Measurements from ENCODE around the gene KRTAP4-2. TPM values are rescaled to one million over a fixed set of nuclear protein-coding genes. Genes with fewer than 3 reads are reported as not detected.

The KRTAP4-2 gene
- total and polyA plus RNA-seq, 10 of the 15 experiments (the other 5 are each of a cell fraction or from before 2014, with no cell fraction given), result not detected

DNA sequence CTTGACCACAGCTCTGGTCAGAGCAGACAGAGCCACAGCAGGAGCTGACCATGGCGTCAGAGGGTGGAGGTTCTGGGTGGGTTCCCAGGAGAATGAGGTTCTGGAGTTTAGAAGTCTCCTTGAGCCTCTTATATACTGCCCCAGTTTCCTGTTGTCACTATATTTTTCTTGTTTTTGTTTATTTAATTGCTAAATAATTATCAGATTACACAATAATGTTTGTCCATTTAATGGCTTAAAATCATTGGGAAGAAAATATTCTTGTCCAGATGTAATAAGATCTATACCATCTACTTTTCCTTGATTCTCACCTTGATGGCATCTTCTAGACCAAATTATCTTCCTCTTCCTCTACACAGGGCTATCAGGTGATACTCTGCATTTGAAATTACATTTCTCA lies 9.9 kb downstream of the KRTAP4-2 start, which contains the start of gene KRTAP4-3:
KRTAP4-3 (minus strand) TSS at position 101 of the 400 bp plus-strand sequence; CDS start at position 52, 49 bp downstream.
- ATAC-seq, result no peak
- no peak for FAIRE-seq
- 0% methylated on average over 1 of the region's 1 CpG for WGBS (ENCODE audit: insufficient coverage, insufficient replicate concordance, low lambda C conversion rate, missing lambda C conversion rate)
- no peak within 1 kb of the TSS for H3K4me3 ChIP-seq
- RAD21 ChIA-PET (ENCODE audit: unreplicated experiment), result no interaction called here
- no peak for DNase-seq (ENCODE audit: low read depth, low spot score)
- H4K20me1 ChIP-seq (ENCODE audit: control insufficient read depth, insufficient read depth), result no peaks in the 10 kb centered on the region
- no peaks in the 10 kb centered on the region for H3K36me3 ChIP-seq (ENCODE audit: control insufficient read depth in 2 of 2, insufficient read depth in 2 of 2, low read length in 1 of 2)
- in situ Hi-C loops (cut with MboI) (no loop called here), intact Hi-C loops (cut with micrococcal nuclease; ENCODE audit: unreplicated experiment) (no loop called here)
- no peak within 1 kb of the TSS for H2AFZ ChIP-seq (ENCODE audit: control insufficient read depth, low read depth, low read length)
- H3K9ac ChIP-seq (ENCODE audit: control insufficient read depth, insufficient read depth, low read length), result no peak within 1 kb of the TSS
- H3K4me1 ChIP-seq (ENCODE audit: control insufficient read depth, insufficient read depth, low read length), result no peaks in the 10 kb centered on the region
- H3K4me2 ChIP-seq (ENCODE audit: control insufficient read depth, insufficient read depth), result no peak within 1 kb of the TSS
- no peak for TF ChIP-seq FOXM1 (IDR thresholded peaks at IDR 0.05; ENCODE audit: low read depth, low read length)
- TF ChIP-seq MAX (IDR thresholded peaks at IDR 0.05; ENCODE audit: low read depth, low read length), result no peak
- no peak for TF ChIP-seq GATAD2B (conservative IDR thresholded peaks at IDR 0.05; ENCODE audit: low read depth)
- no peak for TF ChIP-seq GABPA (IDR thresholded peaks at IDR 0.05; ENCODE audit: low read depth)
- no peak for TF ChIP-seq EP300 (IDR thresholded peaks at IDR 0.05; ENCODE audit: borderline replicate concordance in 1 of 2, control insufficient read depth in 1 of 2, low read depth in 2 of 2, low read length in 2 of 2)
- SMC1A ChIA-PET (ENCODE audit: uncharacterized antibody, unreplicated experiment), result no interaction called here
- no peaks in the 10 kb centered on the region for H3K79me2 ChIP-seq (ENCODE audit: control insufficient read depth, insufficient read depth, low read length)
- H3K27ac ChIP-seq (ENCODE audit: control insufficient read depth, insufficient read depth), result no peak within 1 kb of the TSS
- POLR2A ChIA-PET, result no interaction called here
- no peaks in the 10 kb centered on the region; a peak in 1 of 4 replicates for H3K27me3 ChIP-seq (replicated peaks in 1 of 2; ENCODE audit: control insufficient read depth in 2 of 2, insufficient read depth in 2 of 2, low read length in 1 of 2)
- BruUV-seq (replicated peaks), result no TSS peak
- no peaks in the 10 kb centered on the region for H3K9me3 ChIP-seq (replicated peaks; ENCODE audit: control insufficient read depth, insufficient read depth, low read length)
- CTCF ChIA-PET, result no interaction called here

DNA sequence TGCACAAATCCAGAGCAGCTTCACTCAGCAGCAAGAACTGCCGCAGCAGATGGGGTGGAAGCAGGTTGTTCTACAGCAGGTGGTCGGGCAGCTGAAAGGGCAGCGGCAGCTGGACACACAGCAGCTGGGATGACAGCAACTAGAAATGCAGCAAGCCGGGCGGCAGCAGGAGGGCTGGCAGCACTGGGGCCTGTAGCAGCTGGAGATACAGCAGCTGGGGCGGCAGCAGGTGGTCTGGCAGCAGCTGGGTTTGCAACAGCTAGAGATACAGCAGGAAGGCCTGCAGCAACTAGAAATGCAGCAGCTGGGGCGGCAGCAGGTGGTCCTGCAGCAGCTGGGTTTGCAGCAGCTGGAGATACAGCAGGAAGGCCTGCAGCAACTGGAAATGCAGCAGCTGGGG lies 10.5 kb downstream of the KRTAP4-2 start:
- intact Hi-C loops (cut with micrococcal nuclease; ENCODE audit: unreplicated experiment) (no loop called here), in situ Hi-C loops (cut with MboI) (no loop called here)
- ChIA-PET CTCF (no interaction called here), POLR2A (no interaction called here), SMC1A (ENCODE audit: uncharacterized antibody, unreplicated experiment) (no interaction called here), RAD21 (ENCODE audit: unreplicated experiment) (no interaction called here)
- no peaks in the 10 kb centered on the region for H3K79me2 ChIP-seq (ENCODE audit: control insufficient read depth, insufficient read depth, low read length)
- no peak overlapping the region for H3K27ac ChIP-seq (ENCODE audit: control insufficient read depth, insufficient read depth)
- ATAC-seq (no peak), FAIRE-seq (no peak), DNase-seq (ENCODE audit: low read depth, low spot score) (no peak)
- WGBS (ENCODE audit: insufficient coverage, insufficient replicate concordance, low lambda C conversion rate, missing lambda C conversion rate), result 42% methylated on average over 7 of the region's 7 CpGs
- H3K36me3 ChIP-seq (ENCODE audit: control insufficient read depth in 2 of 2, insufficient read depth in 2 of 2, low read length in 1 of 2), result no peaks in the 10 kb centered on the region
- H3K4me2 ChIP-seq (ENCODE audit: control insufficient read depth, insufficient read depth), result no peak overlapping the region
- H2AFZ ChIP-seq (ENCODE audit: control insufficient read depth, low read depth, low read length), result no peak overlapping the region
- H3K4me3 ChIP-seq, result no peak overlapping the region
- TF ChIP-seq CBFB (IDR thresholded peaks at IDR 0.05; ENCODE audit: low read depth) (no peak), YBX1 (IDR thresholded peaks at IDR 0.05) (no peak), HDGF (IDR thresholded peaks at IDR 0.05) (no peak), KAT2A (conservative IDR thresholded peaks at IDR 0.05; ENCODE audit: control insufficient read depth, low read depth, low read length) (no peak), GABPA (IDR thresholded peaks at IDR 0.05; ENCODE audit: low read depth) (no peak), CHD2 (IDR thresholded peaks at IDR 0.05; ENCODE audit: borderline replicate concordance, low read depth, low read length) (no peak), POLR2AphosphoS5 (IDR thresholded peaks at IDR 0.05; ENCODE audit: low read length) (no peak), RCOR1 (conservative IDR thresholded peaks at IDR 0.05; ENCODE audit: low read depth, low read length) (no peak), MTA3 (IDR thresholded peaks at IDR 0.05; ENCODE audit: borderline replicate concordance, low read length) (no peak)
- TF ChIP-seq, protein P1, sequence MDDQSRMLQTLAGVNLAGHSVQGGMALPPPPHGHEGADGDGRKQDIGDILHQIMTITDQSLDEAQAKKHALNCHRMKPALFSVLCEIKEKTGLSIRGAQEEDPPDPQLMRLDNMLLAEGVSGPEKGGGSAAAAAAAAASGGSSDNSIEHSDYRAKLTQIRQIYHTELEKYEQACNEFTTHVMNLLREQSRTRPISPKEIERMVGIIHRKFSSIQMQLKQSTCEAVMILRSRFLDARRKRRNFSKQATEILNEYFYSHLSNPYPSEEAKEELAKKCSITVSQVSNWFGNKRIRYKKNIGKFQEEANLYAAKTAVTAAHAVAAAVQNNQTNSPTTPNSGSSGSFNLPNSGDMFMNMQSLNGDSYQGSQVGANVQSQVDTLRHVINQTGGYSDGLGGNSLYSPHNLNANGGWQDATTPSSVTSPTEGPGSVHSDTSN (IDR thresholded peaks at IDR 0.05; ENCODE audit: insufficient replicate concordance, low read depth, low read length), result no peak
- no peaks in the 10 kb centered on the region for H3K4me1 ChIP-seq (ENCODE audit: control insufficient read depth, insufficient read depth, low read length)
- H3K9ac ChIP-seq (ENCODE audit: control insufficient read depth, insufficient read depth, low read length), result no peak overlapping the region
- no peaks in the 10 kb centered on the region; a peak in 1 of 4 replicates for H3K27me3 ChIP-seq (replicated peaks in 1 of 2; ENCODE audit: control insufficient read depth in 2 of 2, insufficient read depth in 2 of 2, low read length in 1 of 2)
- H3K9me3 ChIP-seq (replicated peaks; ENCODE audit: control insufficient read depth, insufficient read depth, low read length), result no peaks in the 10 kb centered on the region
- no TSS peak for BruUV-seq (replicated peaks)
- no peaks in the 10 kb centered on the region for H4K20me1 ChIP-seq (ENCODE audit: control insufficient read depth, insufficient read depth)
